Measurements from ENCODE around the gene NRG2. TPM values are rescaled to one million over a fixed set of nuclear protein-coding genes. Genes with fewer than 3 reads are reported as not detected.
A peak's percentile ranks its signal among the peaks of the same experiment; 100 is the strongest.

NRG2 gene
- total RNA-seq, 1 donor from 2014 or later = 0.20 TPM

DNA sequence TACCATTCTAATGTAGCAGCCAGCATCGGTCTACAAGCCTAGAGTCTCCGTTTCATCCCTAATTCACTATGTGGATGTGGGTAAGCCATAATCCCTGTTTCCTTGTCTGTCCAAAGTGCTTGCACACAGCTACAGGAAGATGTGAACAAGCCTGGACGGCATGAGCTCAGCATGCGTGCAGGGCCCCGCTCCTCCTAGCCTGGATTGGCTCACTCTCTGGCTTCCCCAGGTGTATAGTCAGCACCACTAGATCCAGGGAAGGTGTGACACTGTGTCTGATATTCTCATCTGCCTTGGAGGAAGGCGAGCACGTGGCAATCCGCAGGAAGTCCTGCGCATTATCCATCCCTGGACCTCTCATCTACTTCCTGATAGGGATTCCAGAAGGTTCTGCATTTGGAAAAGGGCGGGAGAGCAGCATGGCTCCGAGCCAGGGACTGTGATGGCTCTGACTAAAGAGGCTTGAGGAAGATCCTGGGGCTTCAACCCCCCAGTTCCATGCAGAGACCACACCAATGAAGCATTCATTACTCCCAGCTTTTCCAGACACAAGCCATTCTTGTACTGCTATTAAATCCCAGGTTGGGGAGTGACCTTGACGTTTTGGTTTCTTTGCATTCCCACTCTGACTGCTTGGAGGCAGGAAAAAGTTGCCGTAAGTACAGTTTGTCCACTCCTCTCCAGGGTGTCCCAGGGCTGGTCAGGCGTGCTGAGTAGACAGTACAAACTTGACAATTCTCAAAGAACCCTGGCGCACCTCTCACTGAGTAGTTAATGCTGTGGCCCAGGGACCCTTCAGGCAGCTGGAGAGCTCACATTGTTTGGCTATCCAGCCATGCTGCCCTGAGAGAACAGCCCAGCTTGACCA is 181.8 kb downstream of the NRG2 start:
- DNase-seq (ENCODE audit: low read depth in 2 of 2) = no peak

GRCh38 chr5:139859013-139859412 is 184.1 kb downstream of the NRG2 start:
- DNase-seq (ENCODE audit: low read depth in 2 of 2) = no peak

DNA sequence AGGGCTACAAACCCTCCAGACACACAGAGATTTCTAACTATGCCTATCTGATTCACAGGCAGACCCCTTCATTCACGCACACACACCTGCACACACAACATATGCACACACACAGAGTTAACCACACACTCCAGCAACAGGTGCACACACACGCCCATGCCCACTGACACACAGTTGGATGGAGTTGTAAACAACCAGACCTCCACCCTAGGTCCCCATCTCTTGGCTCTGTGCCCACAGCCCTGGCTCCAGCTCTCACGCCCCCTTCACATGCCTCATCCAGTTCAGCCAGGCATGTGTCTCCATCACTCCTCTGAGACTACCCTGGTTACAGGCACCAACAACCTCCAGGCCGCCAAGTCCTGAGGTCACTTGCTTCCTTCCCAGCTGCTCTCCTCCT is 186.4 kb downstream of the NRG2 start:
- DNase-seq (ENCODE audit: low read depth in 2 of 2) = no peak

DNA sequence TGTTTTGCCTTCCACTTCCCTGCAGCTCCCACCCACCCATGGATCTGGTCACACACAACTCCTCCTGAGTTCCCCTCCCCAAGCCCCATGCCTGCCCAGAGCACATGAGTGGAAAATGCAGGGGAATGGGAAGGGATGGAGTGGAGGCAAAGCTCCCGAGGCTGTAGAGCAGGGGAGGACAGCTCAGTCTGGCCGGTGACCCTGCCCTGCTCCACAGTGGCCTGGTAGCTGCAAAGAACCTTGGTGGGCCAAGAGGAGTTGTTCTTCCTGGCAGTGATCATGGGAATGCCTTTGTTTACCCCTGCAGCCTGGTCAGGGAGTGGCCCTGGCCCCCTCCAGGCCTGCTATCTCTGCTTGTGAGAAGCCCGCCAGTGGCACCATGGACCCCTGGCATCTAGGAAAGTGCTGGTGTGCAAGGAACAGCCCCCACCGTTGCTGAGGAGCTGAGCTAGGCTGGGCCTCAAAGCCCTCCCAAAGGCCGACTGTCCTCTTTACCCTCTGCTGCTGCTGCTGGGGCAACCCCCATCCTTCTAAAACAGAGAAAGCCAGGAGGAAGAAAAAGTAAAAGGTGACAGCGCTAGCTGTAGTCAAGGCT is 187.1 kb downstream of the NRG2 start:
- DNase-seq (ENCODE audit: low read depth in 2 of 2) = no peak

GRCh38 chr5:139855451-139855850 is 187.6 kb downstream of the NRG2 start:
- no peak for DNase-seq (ENCODE audit: low read depth in 2 of 2)

DNA sequence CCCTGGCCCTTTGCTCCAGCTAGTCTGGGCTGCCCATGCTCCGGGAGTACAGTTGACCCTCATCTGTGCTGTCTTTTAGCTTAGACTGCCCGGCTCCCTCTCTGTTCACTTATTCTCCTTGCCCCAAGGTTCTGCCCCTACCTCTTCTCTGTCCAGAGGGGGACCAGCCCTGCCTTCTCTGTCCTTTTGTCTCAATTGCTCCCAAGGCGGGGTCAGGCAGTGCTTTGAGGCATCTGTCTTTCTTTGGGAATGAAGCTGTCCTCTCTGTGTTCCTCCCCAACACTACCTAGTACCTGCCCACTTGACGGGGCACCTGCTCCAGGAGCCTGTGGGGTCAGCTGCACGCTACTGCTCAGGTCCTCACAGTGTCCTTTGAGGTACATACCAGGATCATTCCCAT is 188.1 kb downstream of the NRG2 start:
- DNase-seq (ENCODE audit: low read depth in 2 of 2) = no peak

DNA sequence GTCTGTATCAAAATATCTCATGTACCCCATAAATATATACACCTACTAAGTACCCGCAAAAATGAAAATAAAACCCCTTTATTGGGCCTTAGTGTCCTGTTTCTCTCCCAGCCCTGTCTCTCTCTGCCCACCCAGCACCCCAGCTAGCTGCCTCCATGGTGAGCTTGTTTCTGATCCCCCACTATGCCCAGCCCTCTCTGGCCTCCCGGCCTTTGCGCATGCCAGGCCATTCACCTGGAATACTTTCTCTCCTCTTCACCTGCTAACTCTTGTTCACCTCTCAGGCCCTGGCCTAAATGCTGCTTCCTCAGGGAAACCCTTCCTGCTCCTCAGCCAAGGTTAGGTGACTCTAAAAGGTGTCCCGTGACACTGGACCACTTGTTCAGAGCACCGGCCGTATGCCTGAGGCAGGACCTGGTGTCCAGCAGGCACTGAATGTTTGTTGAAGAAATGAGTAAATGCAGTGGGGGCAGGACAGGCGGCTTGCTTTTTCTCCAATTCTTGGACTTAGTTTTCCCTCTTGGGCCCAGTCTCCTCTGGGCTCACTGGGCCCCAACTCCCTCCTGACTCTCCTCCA is 189.0 kb downstream of the NRG2 start:
- DNase-seq (ENCODE audit: low read depth in 2 of 2) = no peak

DNA sequence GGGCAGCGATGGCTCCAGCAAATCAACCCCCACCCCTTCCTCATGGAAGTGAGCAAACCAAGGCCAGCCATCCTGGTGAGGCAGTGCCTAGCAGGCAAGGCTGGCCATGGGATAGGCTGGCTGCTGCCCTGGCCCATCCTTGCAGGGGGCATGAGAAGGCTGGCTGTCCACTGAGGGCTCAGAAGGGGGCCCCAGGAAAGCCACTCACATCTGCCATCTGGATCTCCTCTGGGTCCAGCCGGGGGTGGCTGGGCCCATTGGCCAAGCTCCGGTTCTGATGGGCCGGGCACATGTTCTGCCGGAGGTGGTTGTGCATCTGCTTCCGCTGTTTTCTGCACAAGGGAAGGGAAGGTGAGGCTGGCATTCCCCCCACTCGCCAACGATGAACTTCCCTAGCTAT is 190.4 kb downstream of the NRG2 start:
- no peak for DNase-seq (ENCODE audit: low read depth in 2 of 2)

DNA sequence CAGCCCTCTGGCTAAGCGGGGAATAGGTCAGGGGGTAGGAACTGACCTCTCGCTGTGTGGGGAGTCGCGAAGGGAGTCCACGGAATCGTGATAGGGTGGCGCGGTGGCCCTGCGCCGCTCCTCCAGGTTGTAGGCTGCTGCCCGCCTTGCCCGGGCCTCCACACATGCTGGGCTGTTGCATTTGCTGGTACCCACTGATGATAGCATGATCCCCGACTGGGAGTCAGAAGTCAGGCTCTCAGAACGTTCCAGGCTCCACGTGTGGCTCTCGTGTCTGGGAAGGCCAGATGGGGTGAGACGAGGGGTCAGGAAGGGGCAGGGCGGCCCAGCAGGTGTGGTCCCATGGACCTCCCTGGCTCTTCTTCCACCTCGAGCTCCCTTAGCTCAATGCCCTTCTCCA is 191.5 kb downstream of the NRG2 start:
- no peak for DNase-seq (ENCODE audit: low read depth in 2 of 2)

- no peak for DNase-seq (ENCODE audit: low read depth in 2 of 2)
Observed at GRCh38 chr5:139850423-139851016, 192.6 kb downstream of the NRG2 start.

DNA sequence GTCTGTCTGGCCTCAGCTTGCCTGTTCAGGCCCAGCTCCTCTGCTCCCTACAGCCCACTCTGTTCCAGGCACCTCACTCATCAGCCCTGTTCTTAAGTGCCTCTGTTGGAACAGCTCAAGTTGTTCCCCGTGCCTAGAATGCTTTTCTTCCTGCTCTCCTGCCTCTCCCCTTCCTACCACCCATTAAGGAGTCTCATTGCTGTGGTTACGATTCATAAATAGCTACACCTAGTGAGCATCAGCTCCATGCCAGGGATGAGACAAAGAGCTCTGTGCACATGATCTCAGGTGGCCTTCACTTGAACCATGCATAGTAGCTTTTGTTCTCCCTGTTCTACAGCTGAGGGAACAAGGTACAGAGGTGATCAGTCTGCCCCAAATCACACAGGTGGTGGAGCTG is 193.2 kb downstream of the NRG2 start:
- DNase-seq (ENCODE audit: low read depth in 2 of 2) = peak in 1 of 2 donors; percentile 13

GRCh38 chr5:139849501-139849900 is 193.6 kb downstream of the NRG2 start:
- no peak for DNase-seq (ENCODE audit: low read depth in 2 of 2)

GRCh38 chr5:139848508-139849100 is 194.5 kb downstream of the NRG2 start:
- peak in 1 of 2 donors; percentile 16 for DNase-seq (ENCODE audit: low read depth in 2 of 2)

DNA sequence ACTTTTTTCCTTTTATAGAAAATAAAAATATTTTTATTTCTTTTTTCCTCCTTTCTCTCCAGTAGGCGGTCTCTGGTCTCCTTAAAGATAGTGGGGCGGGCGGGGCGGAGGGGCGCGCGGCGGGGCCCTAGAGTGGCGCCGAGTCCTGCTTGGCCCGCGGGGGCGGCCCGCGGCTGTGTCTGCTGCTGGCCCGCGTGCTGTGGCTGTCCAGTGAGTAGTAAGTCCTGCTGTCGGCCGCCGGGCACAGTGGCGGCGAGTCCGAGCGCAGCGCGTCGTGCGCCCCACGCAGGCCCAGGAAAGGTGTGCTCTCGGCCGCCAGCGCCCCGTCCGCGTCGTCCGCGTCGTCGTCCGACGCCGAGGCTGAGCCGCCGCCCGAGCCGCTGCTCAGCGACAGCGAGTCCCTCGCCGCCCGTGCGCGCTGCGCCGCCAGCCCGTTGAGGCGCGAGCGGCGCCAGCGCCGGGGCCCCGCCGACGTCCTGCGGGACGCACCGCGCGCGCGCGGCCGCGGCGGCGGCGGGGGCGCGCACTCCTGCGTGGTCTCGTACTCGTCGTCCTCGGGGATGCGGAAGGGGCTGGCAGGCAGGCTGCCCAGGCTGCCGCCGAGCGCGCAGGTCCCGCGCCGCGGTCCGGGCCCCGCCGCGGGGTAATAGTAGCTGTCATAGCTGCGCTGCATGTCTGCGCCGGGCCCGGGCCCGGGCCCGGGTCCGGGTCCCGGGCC is 195.2 kb downstream of the NRG2 start:
- peak; percentile 58 to 78 for DNase-seq (ENCODE audit: low read depth in 2 of 2)

DNA sequence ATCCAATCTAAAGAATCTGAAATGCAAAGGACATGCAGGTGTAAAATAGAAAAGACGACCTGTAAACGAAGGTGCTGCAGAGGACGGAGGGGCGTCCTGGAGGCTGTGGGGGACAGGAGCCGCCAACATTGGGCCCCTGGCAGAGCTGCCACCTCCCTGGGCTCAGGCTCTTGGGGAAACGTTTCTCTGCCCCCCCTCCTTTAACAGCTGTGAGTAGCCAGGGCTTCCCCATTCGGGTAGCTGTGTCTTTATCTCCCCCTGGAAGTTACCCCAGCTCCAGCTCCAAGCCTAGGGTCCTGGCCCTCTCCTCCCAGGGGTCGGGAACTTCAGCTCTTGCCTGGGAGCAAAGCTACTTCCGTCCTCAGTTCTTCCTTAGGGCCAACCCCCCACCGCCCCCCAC is 196.0 kb downstream of the NRG2 start:
- no peak for DNase-seq (ENCODE audit: low read depth in 2 of 2)

- DNase-seq (ENCODE audit: low read depth in 2 of 2) = no peak
Observed at GRCh38 chr5:139845846-139846681, 197.0 kb downstream of the NRG2 start.

GRCh38 chr5:139844472-139845145 is 198.5 kb downstream of the NRG2 start:
- DNase-seq (ENCODE audit: low read depth in 2 of 2) = peak; percentile 77 to 83

- peak in 1 of 2 donors; percentile 13 for DNase-seq (ENCODE audit: low read depth in 2 of 2)
Observed at GRCh38 chr5:139843991-139844390, 199.1 kb downstream of the NRG2 start.

DNA sequence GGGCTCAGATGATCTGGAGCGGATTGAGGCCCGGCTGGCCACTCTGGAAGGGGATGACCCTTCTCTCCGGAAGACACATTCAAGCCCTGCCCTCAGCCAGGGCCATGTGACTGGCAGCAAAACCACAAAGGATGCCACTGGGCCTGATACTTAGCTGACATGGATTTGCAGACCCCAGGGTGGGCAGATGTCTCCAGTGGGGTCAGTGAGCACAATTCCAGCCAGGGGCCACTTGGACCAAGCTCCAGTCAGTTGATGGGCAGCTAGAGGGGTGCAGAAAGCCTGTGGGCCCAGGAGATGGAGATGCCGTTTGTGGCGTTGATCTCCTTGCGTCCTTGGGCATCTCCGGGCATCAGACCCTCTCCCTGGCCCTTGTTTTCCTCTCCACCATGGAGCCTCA is 200.8 kb downstream of the NRG2 start:
- DNase-seq (ENCODE audit: low read depth in 2 of 2) = no peak

- DNase-seq (ENCODE audit: low read depth in 2 of 2) = no peak
Observed at GRCh38 chr5:139841549-139841948, 201.6 kb downstream of the NRG2 start.

All from lung microvascular endothelial cell (primary cell).